Right lung (tissue), 5 donors: ENCODE measurements around the gene VMAC. TPM values are rescaled to one million over a fixed set of nuclear protein-coding genes. Genes with fewer than 3 reads are reported as not detected.

Source experiments
- DNase-seq, 2 donors: peaks; one replicate each; pipeline ENCODE4 v3.0.0-alpha.2; 2013
- polyA plus RNA-seq, 5 donors: library from polyadenylated mRNA; unstranded; fragments of 120-200 nt; gene quantifications; one replicate each; pipeline versions ENCODE4 v1.2.1 to v1.2.3, GENCODE V29; 2013; ENCODE audit warnings: inconsistent platforms in 1 of 5, low replicate concordance in 1 of 5; ENCODE audit not compliant: insufficient read length in 5 of 5, insufficient read depth in 1 of 5

VMAC gene
- polyA plus RNA-seq, 5 donors: 7.3 to 10.7 (median 9.0) TPM

DNA sequence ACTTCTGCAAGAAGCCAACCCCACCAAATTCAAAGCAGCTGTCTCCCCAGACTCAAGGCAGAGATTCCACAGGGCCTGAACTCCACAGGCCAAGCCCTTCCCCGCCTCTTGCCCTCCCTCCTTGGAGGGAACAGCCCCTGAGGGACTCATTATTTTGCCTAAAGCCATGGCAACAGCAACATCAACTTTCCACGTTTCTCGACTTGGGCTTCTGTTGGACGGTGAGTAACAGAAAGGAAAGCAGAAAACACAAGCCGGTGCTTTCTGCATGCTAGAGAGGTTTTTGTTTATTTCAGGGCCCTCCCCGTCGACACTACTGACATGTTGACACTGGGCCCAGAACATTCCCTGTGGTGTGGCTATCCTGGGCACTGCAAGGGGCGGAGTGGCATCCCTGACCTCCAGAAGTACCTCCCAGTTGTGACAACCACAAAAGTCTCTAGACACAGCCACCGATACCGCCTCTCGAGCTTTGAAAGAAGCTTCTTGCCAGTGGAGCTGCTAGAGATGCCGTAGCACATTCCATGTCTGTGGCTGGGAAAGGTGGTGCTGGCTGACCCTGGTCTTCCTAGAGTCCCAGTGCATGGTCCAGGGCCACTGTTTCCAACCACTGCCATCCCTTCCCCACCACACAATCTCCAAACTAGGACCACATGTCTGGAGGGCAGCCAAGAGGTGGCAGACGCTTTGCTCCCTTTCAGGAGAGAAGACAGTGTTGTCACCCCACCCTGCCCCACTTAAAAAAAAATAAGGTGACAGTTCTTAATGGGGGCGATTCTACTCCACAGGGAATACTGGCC, 22.2 kb downstream of the VMAC start:
- no peak for DNase-seq

DNA sequence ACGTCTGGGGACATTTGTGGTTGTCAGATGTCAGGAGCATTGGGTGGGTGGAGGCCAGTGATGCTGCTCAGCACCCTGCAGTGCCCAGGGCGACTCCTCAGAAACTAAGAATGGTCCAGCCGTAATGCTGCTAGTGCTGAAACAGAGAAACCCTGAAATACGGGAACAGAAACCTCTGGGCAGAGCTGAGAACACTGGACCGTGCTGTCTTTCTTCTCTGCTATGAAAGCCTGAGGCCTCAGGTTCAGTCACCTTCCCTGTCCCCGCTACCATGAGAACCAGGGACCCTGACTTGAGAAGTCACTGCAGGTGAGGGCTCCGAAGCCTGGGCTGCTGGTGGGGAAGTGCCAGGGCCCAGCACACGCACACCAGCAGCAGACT, 22.8 kb downstream of the VMAC start:
- no peak for DNase-seq

DNA sequence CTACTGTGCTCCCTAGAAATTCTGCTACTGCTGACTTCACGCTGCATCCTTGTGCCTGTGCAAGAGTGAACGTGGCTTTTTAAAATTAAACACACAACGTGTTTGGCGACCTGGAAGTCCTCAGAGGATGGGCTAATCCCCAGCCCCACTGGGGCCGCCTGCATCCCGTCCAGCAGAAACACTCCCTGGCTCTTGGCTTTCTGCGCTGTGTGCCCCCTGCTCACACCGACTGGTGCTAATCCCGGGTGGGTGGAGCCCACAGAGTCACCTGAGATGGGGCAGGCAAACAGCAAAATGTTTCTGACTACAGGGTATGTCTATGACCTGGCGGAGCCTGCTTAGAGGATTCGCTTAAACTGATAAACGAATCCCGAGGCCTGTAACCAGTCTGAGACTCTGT, 24.5 kb downstream of the VMAC start:
- no peak for DNase-seq

DNA sequence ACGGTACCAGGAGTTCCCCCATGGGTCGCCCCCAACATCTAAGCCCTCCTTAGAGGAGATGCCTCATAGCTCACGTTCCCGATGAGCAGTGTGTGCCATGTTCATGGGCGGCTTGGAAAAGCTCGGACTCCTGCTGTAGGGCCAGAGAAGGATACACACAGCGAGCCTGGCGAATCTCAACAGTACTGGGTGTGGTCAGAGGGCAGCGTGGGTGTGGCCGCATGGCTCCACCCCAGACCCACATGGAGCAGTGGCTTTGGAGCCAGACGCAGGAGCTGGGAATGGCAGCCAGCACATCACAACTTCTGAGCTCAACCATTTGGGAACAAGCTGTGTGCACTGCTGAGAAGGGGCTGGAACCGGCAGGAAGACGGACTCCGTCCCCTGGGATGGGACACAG, 25.0 kb downstream of the VMAC start:
- DNase-seq: no peak

DNA sequence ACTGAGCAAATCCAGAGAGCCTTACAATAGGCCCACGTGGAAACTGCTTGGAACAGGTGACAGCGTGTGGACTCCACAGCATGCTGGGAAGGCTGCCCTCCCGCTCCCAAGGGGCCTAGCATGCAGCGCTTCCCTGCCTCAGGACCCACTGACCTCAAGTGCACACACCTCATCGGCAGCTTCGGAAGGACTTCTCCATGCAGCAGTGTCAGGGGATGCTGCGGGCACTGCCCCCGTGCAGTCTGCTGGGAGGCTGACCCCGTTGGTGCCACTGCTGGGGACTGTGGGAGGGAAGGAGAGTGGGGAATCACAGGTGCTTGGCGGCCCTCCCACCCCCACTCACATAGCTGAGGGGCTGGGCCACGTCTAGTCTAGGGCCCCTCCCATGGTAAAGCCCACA, 26.6 kb downstream of the VMAC start:
- DNase-seq: no peak

DNA sequence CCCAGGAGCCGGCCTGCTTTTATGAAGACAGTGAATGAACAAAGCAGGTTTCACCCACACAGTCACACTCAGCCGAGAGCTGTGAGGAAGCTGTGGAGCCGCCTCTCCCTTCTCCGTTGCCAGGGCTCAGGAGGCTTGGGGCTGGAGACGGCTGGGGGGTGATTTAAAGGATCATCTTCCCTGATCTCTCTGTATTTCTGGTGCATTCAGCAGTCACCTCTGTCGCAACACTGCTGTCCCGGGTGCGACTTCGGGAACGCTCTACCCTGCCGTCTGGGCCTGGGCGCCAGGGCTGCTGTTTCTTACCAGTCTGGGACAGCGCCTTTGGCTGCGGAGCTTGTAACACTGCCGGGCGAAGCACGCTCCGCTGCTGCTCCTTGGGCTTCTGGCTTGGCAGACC, 27.5 kb downstream of the VMAC start:
- DNase-seq: peak; percentile 51 to 56

DNA sequence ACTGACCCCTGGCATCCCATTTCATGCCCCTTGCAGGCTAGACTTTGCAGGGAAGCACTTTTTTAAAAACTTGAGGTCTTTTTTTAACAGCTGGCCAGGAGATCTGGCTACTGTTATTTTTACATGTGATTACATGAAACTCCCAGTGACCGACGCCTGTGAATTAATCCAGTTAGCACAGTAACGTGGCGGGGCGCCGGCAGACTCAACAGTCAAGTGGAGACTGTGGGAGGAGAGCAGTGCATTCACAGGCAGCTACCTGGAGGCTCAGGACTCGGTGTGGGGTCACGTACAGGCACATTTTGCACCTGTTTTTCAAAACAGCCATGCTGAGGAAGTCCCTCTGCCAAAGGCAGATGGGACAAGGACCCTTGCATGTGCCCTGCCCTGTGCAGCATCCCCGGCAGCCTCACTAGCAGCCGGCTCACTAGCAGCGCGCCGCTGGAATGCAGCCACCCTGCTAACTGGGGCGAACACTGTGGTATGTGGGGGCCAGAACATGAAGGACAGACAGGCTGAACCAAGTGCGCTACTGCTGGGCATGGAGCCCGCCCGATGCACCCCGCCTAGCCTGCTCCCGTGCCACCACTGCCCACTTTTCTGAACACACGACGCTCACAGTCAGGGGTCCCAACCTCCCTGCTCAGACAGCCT, 28.1 kb downstream of the VMAC start:
- DNase-seq: no peak

DNA sequence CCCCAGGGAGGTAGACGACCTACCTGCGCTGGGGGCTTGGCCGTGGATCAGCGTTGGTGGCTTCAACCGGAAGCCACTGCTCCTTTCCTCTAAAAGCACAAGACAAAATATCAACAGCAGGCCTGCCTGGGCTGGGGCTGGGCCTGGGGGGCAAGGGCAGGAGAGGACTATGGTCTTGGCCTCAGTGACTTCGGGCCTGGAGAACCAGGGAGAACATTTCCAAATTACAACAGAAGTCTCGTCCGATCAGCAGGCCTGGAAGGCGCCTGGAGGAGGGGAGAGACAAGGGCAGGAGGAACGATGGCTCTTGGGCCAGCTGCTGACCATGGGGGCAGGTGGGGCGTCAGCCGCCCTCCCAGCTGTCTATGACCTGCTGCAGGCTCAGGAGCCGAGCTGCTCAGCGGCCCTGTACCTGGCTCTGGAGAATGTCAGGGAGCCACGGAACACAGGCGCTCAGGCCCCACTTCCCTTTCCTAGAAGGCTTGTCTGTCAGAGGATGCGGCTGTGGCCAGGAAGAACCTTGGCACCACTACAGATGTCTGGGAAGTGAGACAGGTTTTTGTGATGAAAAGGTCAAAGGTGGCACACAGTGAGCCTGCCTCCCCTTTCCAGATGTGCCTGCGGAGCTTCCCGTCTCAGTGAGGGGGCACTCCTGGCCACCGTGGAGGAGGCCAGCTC, 28.9 kb downstream of the VMAC start:
- no peak for DNase-seq

DNA sequence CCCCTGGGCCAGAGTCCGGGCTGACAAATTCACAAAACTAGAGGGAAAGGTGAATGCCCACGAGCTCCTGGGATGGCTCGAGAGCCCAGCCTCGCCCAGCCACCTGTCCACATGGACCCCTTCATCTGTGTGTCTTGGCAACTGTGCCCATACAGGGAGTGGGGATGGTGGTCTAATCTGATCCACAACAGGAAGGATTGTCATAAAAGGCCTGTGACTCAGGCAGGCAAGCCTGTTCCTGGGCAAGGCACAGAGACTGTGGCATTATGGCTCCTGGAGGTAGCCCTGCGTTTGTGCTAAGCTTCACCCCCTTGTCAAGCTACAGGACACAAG, 29.4 kb downstream of the VMAC start:
- DNase-seq: no peak

DNA sequence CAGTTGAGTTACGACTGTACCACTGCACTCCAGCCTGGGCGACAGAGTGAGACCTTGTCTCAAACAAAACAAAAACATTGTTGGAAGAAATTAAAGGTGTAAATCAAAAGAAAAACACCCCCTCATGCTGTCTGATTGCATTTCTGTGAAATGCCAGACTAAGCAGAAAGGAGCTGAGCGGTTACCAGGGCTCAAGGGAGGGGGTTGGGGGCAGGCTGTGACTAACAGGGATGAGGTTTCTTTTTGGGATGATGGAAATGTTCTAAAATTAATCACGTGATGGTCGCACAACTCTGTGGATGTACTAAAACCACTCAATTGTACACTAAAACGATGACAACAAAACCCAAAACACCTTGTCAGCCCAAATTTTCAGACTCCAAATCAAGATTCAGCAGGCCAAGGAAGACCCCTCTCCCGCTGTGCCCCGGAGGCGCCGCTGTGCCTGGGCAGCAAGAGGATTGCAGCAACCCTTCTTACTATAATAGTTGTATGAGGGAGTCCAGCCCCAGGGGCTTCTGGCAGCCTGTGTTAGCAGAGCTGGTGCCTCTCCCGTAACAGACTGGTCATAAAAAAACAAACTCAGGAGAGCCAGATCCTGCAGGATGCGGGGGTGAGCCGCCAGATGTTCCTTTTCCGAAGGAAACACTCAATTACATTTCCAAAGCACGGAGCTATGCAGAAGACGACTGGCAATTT, 30.3 kb downstream of the VMAC start:
- DNase-seq: peak; percentile 84 to 88

DNA sequence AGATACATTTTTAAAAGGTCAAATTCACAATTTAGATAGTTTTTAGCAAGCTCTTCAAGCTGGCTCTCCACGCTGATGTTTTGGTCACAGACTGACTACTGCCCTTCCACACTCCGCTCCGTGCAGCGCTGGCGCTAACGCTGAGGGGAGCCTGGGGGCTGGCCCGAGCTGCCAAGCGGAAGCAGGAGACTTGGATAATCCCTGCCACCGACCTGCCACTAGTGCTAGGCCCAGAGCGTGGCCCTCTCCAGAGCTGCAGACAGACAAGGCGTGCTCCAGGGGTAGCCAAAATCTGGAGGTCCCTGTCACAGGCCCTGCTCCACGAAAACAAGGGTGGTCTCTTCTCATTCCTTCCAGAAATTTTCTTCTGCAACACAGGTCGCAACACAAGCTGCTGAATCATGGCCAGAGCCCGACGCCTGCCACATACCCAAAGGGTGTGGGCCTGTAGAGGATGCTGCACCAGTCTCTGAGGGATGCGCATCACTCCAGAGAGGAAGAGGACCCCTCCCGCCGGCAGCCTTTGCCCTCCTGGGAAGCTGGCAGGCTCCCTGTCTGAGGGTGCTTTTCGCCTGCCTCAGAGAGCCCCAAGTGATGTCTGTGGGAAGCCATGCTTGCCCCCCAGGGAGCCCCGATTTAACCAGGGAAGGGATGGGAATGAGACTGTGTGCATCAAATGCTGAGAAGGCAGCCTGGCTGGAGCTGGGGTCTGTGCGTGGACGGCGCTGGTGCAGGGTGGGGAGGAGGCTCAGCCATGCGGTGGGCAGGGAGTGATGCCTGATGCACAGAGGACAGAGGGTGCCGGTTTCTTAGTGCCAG, 31.0 kb downstream of the VMAC start:
- DNase-seq: no peak

DNA sequence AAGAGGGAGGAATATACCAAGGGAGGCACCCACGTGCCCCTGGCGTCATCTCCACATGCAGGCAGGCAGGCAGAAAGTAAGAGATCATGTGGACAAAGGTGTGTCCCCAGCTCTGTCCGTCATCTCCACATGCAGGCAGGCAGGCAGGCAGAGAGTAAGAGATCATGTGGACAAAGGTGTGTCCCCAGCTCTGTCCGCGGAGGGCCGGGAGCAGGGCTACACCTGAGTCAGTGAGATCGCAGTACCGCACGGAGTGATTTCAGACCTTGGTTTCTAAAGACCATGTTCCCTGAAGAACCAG, 31.6 kb downstream of the VMAC start:
- no peak for DNase-seq

DNA sequence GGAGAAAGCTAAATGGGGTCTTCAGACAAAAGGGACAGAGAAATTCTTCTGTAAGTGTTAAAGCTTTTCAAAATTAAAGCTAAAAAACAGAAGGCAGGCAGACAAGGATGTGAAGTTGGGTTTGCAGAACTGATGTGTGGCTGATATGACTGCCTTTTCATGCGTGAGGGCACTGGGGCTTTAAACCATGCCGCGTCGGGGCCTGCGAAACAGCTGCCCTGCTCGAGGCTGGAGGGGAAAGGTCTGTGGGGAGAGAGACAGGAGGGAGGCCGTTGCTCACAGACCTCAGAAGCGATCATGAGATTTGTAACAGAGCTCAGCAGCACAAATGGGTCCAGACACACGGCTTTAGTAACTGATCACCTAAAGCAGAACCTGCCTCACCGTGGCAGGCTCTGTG, 32.9 kb downstream of the VMAC start:
- DNase-seq: no peak

DNA sequence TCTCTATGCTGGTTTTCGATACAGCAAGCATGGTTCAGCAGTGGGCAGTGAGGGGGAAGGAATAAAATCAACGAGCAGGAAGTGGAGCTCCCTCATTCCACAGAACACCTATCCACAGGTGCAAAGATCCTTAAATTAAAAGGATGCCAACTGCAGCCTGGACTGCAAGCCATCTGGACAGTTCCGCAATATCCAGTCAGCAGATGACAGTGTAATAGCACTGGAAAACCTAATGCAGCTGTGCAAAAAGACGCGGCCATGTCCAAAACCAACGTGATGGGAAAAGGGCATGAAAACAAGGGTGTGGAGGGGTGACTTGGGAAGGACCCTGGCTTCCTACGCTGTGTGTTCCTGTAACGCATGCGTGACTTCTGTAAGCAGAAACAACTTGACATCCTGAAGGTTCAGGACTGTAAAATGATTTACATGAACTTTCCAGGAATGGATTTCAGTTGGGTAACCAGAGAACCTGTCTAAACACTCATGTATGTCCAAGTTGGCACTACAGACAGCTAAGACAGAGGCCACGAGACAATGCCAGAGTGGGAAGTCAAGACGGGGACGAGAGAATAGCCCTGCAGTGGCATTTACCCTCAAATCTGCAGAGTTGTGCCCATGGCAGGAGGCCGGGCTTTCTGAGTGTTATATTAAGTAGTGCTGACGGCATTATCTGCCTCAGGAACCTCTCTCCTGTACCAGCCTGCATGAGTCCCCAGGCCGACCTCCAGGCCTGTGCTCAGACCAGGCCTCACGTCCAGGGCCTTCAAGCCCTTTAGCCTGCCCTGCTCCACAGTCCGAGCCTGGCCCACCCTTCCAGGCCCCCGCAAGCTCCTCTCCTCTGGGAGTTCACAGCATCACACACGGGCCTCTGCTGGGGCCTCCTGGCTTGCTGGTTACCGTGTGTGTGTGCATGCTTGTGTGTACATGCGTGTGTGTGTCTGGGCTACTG, 35.9 kb downstream of the VMAC start:
- DNase-seq: no peak

DNA sequence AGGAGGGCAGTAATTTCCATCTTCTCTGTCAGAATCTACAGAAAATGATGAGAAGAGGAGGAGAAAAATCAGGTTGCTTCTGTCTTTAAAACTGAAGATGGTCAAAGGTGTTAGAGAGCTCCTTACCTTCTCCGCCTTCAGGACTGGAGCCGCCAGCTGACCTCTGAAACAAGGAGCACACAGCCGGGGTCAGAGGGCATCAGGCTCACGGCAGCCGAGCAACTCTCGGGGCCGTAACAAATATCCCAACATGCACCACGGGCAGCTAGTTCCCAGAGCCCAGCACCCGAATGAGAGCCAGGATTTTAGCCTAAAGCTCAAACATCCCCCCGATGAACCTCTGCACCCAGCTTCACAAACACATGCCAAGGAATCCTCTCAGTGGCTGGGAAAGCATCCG, 37.0 kb downstream of the VMAC start:
- DNase-seq: no peak

DNA sequence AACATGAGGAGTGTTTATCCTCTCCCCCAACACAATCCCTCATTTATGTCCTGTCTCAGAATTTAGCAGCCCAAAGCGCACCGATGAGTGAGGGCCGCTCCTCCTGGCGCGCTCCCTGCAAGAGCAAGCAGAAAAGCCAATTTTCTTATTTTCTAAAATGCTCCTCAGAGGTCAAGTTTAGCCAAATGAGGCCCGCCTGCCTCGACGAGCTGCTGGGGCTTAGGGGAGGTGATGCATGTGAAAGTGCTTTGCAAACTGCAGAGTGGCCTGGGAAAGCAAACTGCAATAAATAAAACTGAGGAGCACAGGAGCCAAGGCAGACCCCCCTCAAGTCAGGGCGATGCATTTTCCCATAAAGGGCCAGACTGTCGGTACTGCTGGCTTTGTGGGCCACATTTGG, 38.4 kb downstream of the VMAC start:
- DNase-seq: no peak

DNA sequence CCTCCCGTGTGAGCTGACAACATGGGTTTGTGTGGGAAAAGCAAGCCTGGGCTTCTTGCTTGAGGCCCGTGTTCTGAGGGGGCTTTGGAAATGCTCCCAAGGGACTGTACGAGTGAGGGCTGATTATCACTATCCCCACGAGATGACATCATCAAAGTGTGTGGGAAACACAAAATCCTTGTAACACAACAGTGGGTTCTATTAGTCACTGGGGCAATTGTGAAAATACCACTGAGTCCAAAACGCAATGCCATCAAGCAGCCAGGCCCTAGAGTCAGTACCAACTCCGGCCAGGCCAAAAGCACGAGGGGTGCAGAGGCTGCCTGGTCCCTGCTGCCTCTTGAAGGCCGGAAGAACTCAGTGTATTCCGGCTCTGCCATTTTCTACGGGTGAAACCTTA, 39.0 kb downstream of the VMAC start:
- no peak for DNase-seq

DNA sequence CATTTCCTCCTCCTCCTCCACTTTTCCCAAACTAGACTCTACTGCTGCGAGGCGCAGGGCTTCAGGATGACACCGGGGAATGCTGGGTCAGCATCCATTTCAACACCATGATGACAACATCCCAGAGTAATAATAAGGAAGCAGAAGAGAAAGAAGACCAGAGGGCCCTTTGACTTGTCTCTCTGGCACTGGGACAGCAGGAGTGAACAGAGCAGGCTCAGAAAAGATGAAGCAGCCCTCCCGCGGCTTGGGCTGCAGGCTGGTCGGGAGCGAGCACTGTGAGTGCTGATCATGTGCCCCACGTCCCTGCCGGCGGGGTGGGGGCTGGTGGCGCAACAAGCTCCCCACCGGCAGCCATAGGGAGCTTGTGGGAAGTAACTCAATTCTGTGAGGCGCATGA, 42.8 kb downstream of the VMAC start:
- DNase-seq: peak in 1 of 2 donors; percentile 64

DNA sequence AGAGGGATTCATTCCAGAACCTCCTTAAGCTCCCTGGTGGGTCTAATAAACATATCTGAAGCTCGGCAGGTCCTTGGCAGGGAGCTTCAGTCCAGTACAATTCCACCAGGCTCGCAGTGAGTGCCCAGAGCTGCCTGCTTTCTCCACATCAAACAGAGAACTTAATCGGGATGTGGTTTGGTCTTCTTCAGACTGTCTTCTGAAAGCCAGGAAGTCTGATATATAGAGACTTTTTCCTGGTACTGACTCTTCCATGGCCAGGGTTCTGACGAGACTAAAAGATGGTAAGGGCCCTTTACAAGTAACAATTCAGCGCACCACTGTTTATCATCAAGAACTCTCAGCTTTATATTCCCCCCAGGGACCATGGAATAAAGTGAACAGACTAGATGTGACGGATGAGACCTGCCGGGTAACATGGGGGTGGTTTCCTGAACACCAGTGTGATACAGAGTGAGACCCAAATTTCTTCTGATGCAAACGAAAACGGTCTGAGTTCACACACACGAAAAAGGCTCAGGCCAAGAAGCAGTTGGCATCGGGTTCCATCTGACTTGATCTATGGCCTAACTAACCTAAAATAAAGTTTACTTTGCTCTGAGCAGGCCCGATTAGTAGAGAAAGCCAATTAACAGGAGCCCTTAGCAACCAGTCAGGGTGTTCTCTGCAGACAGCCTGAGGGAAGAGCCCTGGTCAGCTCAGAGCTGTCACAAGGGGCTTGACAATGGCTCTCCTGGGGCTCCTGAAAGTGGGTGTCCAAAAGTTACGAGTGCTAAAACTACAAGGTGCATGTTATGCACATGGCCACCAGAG, 44.3 kb downstream of the VMAC start:
- no peak for DNase-seq

DNA sequence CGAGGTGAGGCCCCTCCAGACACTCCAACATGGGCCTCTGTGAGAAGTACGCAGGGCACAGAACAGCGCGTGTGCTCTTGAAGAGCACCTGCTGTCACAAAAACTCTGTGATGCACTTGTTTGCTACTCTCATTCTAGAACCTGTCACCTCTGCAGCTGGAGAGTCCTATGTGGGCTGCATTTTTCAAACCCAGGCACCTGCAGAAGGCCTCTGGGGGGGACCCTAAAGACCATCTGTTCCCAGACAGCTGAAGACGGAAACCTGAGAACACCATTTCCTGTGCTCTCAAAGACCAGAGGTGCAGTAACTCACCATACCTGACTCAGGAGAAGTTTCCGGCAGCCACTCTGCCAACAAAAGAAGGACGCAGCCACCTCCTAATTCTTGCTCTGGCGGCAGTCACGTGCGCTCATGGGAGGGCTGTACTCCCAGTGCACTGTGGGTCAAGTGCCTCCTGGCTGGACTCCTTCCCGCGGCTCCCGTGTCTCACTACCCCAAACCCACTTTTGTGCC, 45.2 kb downstream of the VMAC start:
- DNase-seq: no peak
